Activated T-helper 17 cell treated with anti-CD3 and anti-CD28 coated beads, Interleukin-2, amount 50 U/mL, for 72 hours (primary cell): ENCODE measurements around the gene DPF3. TPM values are rescaled to one million over a fixed set of nuclear protein-coding genes. Genes with fewer than 3 reads are reported as not detected.

Experiments used
- ATAC-seq: fragments of 150-1000 bp; cut with Tn5 transposase; replicated peaks from 2 replicates; pipeline ENCODE4 v1.10.0; 2021; ENCODE audit warnings: mild to moderate bottlenecking, moderate library complexity
- H3K27ac Mint-ChIP-seq: one replicate; pipeline ENCODE4 v1.8.0; 2022; ENCODE audit warnings: mixed read lengths
- H3K27me3 Mint-ChIP-seq: one replicate; pipeline ENCODE4 v1.8.0; 2022; ENCODE audit warnings: mixed read lengths
- H3K36me3 Mint-ChIP-seq: one replicate; pipeline ENCODE4 v1.8.0; 2022; ENCODE audit warnings: low read depth, mild to moderate bottlenecking, mixed read lengths
- H3K4me1 Mint-ChIP-seq: one replicate; pipeline ENCODE4 v1.8.0; 2022; ENCODE audit warnings: mixed read lengths
- H3K4me3 Mint-ChIP-seq: one replicate; pipeline ENCODE4 v1.8.0; 2022; ENCODE audit warnings: mild to moderate bottlenecking, mixed read lengths
- H3K9me3 Mint-ChIP-seq: one replicate; pipeline ENCODE4 v1.8.0; 2022; ENCODE audit warnings: mixed read lengths
- total RNA-seq, 2 donors: library from RNA; stranded (reverse); gene quantifications; one replicate each; pipeline ENCODE4 v1.2.3, GENCODE V29; 2022

Gene DPF3
- total RNA-seq, 2 donors from 2014 or later, result 0.13 to 0.30 TPM

DNA sequence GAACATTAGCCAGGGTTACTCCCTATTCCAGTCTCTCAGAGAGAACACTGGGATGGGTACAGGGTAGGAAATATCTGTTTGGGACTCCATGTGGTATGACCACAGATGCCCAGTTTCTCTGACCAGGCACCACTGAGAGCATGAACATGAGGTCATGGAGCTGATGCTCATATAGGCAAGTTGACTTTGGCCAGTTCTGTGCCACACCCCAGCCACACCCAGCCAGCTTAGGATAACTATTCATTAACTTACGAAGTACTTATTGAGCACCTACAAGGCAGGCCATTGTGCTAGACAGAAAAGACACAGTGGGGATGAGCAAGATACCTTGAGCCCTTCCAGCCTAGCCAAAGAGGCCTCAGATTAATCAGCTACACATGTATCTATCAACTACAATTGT, 262.5 kb downstream of the DPF3 start:
- no peaks in the 10 kb centered on the region for H3K9me3 Mint-ChIP-seq
- no peak for ATAC-seq
- H3K4me1 Mint-ChIP-seq, result no peaks in the 10 kb centered on the region

DNA sequence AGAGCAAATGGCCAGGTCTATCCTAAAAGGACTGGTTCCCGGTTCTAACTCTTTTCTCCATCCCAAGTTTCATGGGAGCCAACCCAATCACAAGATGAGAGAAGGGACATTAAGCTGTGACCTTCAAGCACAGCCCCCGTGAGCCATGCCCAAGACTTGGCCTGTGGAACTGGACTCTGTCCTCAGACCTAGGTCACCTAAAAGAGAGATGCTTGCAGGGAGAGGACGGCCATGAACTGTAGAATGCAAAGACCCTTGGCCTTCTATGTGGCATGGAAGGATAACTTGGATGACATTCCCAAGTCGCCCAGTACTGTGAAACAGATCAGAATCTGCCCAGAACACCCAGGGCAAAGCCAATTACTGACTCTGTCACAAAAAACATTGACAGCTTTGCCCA, 263.5 kb downstream of the DPF3 start:
- ATAC-seq, result no peak
- H3K9me3 Mint-ChIP-seq, result no peaks in the 10 kb centered on the region
- H3K27me3 Mint-ChIP-seq, result peaks cover 8% of the 10 kb centered on the region
- H3K27ac Mint-ChIP-seq, result no peak overlapping the region
- H3K36me3 Mint-ChIP-seq, result no peaks in the 10 kb centered on the region
- H3K4me1 Mint-ChIP-seq, result no peaks in the 10 kb centered on the region
- H3K4me3 Mint-ChIP-seq, result no peak overlapping the region

More for the DNA sequence above, 262.5 kb downstream of the DPF3 start:
- Mint-ChIP-seq H3K36me3 (no peaks in the 10 kb centered on the region), H3K27ac (no peak overlapping the region), H3K27me3 (peaks cover 5% of the 10 kb centered on the region), H3K4me3 (no peak overlapping the region)

DNA sequence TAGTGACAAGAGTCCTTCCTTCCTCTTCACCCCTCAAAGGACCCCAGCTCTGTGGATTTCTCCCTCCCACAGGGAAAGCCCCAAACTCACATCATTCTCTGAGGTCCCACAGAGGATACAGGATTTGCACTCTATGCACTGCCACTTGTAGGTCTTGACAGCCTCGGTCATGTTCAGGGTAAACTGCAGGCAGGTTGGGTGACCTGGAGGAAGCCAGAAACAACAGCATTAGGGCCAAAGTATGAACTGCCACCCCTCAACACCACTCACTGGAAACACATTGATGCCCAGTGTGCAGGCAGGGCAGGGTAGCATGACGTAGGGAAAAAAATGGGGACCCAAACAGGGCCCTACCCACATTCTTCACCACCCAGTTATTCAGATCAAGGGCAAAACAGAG, 264.4 kb downstream of the DPF3 start:
- no peak for ATAC-seq
- Mint-ChIP-seq H3K27ac (no peak overlapping the region), H3K27me3 (peaks cover 8% of the 10 kb centered on the region), H3K9me3 (no peaks in the 10 kb centered on the region), H3K4me1 (no peaks in the 10 kb centered on the region), H3K4me3 (no peak overlapping the region), H3K36me3 (no peaks in the 10 kb centered on the region)

DNA sequence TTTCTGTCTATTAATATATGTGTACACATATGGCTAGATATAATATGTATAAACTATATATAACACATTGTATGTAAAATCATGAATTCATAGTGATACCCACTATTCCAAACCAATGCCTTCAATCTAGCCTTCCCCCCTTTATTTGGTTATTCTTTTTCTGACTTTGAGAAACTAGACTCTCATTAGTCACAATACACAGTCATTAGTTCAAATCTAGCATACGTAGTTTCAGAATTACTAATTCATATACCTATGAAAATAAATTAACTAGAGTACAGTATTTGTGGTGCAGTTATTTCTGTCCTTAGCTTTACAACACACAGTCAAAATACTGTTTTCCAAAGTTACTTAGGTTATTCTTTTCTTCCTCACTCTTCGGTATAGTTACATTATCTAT, 268.2 kb downstream of the DPF3 start:
- Mint-ChIP-seq H3K27ac (no peak overlapping the region), H3K27me3 (peaks cover 8% of the 10 kb centered on the region), H3K9me3 (no peaks in the 10 kb centered on the region), H3K4me3 (no peak overlapping the region), H3K36me3 (no peaks in the 10 kb centered on the region), H3K4me1 (no peaks in the 10 kb centered on the region)
- peak; percentile 81 for ATAC-seq

DNA sequence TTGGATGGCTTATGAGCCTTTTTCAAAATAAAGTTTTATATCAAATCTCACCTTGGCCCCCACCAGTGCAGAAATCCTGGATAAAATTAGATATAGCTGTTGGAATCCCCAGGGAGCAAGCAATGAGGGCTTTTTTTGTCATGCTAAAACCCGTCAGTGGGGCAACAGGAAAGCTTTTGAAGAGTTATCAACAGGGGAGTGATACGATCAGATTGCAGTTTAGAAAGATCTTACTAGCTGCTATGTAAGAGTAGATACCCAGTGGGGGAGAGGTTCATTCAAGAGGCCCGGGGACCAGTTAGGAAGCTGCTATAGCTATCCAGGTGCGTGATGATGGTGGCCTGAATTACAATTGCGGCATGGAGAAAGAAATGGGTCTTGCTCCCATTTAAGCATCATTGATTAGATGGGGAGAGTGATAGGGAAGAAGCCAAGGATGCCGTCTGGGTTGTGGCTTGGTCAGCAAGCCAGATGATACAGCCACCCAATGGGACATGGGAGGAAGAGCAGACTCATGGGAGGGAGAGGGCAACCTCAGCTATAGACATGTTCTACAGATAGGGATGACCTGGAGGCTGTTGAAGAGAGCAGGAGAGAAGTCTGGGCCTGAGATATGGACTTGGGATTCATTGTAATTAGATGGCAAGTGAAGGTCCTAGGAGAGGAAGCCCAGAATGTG, 272.4 kb downstream of the DPF3 start:
- Mint-ChIP-seq H3K4me3 (no peak overlapping the region), H3K27me3 (peaks cover 3% of the 10 kb centered on the region), H3K9me3 (no peaks in the 10 kb centered on the region), H3K4me1 (no peaks in the 10 kb centered on the region), H3K36me3 (no peaks in the 10 kb centered on the region), H3K27ac (no peak overlapping the region)
- no peak for ATAC-seq

DNA sequence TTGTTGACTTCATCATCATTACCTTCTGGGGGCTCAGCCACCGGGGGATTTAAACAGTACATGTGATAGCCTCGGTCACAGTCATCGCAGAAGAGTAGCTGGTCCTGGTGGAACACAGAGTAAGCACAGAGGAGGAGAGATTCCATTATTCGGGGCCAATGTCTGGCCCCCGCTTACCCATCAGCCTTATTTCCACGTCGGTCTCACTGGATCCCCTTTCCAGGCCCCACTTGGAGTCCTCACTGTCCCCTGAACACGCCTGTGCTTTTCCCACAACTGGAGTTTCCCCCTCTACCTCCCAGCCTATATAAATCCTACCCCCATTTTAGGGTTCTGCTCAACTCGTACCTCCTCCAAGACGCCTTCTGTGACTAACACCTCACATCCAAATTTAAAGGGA, 274.0 kb downstream of the DPF3 start:
- ATAC-seq, result no peak
- no peak overlapping the region for H3K4me3 Mint-ChIP-seq
- H3K27me3 Mint-ChIP-seq, result no peaks in the 10 kb centered on the region

DNA sequence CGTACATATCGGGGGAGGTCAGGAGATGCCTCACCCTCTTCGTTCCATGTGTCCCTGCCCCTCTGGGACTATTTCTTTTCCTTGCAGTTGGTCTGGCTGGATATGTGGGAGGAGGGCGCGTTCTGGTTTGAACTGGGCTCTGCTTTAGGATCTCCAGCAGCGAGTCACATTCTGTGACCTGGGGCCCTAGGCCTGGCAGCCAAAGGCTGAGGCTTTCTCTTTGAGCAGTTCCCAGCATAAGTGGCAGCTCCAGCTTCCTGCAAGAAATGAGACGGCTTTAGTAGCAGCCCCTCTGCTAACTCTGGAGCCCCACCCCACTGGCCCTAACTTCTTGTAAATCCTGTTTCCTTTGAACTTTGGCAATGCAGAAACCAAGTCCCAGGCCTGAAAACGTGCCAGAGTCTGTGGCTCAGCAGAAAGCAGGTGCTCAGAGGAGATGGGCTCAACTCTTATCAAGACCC, 274.8 kb downstream of the DPF3 start:
- H3K36me3 Mint-ChIP-seq, result no peaks in the 10 kb centered on the region
- no peak overlapping the region for H3K4me3 Mint-ChIP-seq
- H3K9me3 Mint-ChIP-seq, result no peaks in the 10 kb centered on the region
- no peaks in the 10 kb centered on the region for H3K4me1 Mint-ChIP-seq
- no peak for ATAC-seq
- no peak overlapping the region for H3K27ac Mint-ChIP-seq
- no peaks in the 10 kb centered on the region for H3K27me3 Mint-ChIP-seq

More for the DNA sequence above, 274.0 kb downstream of the DPF3 start:
- no peak overlapping the region for H3K27ac Mint-ChIP-seq
- no peaks in the 10 kb centered on the region for H3K36me3 Mint-ChIP-seq
- no peaks in the 10 kb centered on the region for H3K9me3 Mint-ChIP-seq
- H3K4me1 Mint-ChIP-seq, result no peaks in the 10 kb centered on the region

DNA sequence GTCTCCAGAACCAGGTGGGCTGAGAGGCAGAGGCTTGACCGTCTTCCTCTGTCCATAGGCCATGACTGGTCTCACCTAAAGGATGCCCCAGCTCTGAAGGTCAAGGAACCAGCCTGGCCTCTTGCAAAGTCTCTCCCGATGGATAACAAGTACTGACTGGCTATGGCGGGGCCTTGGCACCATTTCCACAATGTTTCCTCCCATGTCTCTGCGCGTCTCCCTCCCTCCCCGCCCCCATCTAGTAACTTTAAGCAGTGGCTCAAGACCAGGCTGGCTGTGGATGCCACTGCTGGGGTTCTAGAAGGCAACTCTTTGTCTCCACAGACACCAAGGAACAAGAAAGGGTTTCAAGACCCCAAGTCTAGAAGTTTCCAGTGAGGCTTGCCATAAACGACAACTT, 275.5 kb downstream of the DPF3 start:
- H3K9me3 Mint-ChIP-seq, result no peaks in the 10 kb centered on the region
- H3K4me3 Mint-ChIP-seq, result no peak overlapping the region
- H3K4me1 Mint-ChIP-seq, result no peaks in the 10 kb centered on the region
- no peaks in the 10 kb centered on the region for H3K36me3 Mint-ChIP-seq
- H3K27me3 Mint-ChIP-seq, result no peaks in the 10 kb centered on the region
- no peak for ATAC-seq
- no peak overlapping the region for H3K27ac Mint-ChIP-seq

DNA sequence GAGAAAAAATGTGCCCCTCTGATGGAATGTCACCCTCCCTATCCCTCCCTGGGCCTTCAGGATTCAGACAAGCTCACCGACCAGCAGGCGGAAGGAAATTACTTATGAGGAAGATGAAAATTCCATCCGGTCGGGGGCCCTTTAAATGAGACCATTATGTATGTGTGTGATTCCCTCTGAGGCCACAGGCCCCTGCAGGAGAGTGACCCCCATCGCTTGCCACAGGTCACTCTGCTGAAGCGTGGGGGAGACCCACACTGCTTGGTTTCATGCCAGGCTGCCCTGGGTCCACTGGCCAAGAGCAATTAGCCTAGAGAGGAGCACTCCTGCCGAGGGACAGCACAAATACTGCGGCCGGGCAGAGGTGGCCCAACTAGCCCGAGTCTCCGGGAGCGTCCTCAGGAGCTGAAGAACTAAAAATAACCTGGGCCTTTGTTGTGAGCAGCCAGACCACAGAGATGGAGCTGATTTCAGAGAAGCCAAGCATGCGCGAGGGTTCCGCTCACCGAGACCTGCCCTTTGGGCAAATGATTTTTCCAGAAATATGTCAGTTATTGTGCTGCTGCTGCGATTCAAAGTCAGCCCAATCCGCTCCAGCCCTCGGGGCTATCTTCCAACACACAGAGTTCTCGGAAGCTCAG, 276.4 kb downstream of the DPF3 start:
- H3K4me1 Mint-ChIP-seq, result no peaks in the 10 kb centered on the region
- H3K27me3 Mint-ChIP-seq, result no peaks in the 10 kb centered on the region

DNA sequence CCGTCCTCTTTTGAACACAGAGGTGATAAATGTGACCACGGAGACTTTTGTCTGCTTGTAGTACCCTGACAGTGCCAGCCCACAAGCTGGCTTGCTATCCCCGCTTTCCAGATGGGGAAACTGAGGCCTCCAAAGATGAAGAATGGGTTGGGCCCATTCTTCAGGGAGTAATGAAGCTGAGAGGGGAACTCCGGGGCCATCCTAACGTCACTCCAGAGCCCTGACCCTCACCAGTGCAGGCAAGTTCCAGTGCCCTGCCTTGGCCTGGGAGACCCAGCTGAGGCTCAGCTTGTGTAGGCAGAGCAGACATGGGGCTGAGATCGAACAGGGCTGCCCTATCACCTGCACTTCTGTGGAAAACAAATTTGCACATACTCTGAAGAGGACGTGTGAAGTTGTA, 277.1 kb downstream of the DPF3 start:
- Mint-ChIP-seq H3K27ac (no peak overlapping the region), H3K27me3 (no peaks in the 10 kb centered on the region), H3K4me1 (no peaks in the 10 kb centered on the region), H3K9me3 (no peaks in the 10 kb centered on the region), H3K4me3 (no peak overlapping the region), H3K36me3 (no peaks in the 10 kb centered on the region)
- ATAC-seq, result no peak

More for the DNA sequence above, 276.4 kb downstream of the DPF3 start:
- Mint-ChIP-seq H3K9me3 (no peaks in the 10 kb centered on the region), H3K36me3 (no peaks in the 10 kb centered on the region), H3K4me3 (no peak overlapping the region), H3K27ac (no peak overlapping the region)
- no peak for ATAC-seq

DNA sequence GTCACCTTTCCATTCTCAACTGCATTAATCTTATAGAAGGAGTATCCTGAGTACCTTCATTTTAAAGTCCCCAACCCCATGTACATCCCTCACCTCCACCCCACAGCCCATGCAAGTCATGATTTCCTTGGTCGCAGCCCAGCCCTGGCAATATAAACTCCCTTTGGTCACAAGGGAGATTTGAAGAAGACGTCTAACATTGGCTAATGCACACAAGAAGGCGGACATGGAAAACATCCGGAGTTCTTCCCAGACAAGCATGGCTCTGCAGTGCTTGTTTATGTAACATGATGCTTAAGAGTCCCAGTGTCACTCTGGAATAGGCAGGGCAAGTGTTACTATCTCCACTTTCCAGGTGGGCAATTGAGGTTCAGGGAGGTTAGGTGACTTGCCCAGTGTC, 277.6 kb downstream of the DPF3 start:
- Mint-ChIP-seq H3K4me1 (no peaks in the 10 kb centered on the region), H3K36me3 (no peaks in the 10 kb centered on the region), H3K27ac (no peak overlapping the region), H3K9me3 (no peaks in the 10 kb centered on the region), H3K27me3 (no peaks in the 10 kb centered on the region), H3K4me3 (no peak overlapping the region)
- no peak for ATAC-seq

DNA sequence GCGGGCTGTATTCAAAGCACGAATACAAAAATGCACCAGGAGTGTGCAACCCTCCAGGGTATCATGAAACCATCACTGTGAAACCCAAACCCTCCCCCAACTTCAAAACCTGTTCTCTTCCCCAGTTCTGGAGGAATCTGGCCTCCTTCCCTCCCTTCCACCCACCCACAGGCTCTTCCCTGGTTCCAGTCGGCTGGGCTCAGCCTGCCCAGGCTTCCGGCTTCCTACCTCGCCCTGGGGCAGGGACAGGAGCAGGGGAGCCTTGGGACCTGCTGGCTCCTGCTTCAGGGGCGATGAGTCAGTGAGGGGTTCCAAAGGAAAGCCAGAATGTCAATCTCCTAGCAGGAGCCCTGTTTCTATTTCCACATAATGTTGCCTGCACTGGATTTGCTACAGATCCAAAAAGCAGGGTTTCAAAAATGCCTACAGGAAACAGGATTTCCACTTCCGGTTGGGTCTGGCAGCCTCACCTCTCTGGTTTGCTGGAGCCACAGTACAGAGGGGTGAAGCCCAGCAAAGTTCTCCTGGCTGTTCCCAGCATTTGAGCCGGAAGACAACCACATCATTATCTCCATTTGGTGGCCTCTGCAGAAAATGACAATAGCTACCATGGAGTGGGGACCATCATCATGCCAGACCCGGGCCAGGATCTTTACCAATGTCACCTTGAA, 278.3 kb downstream of the DPF3 start:
- Mint-ChIP-seq H3K4me3 (no peak overlapping the region), H3K27me3 (no peaks in the 10 kb centered on the region), H3K4me1 (no peaks in the 10 kb centered on the region), H3K9me3 (no peaks in the 10 kb centered on the region), H3K36me3 (no peaks in the 10 kb centered on the region), H3K27ac (no peak overlapping the region)
- ATAC-seq, result no peak

DNA sequence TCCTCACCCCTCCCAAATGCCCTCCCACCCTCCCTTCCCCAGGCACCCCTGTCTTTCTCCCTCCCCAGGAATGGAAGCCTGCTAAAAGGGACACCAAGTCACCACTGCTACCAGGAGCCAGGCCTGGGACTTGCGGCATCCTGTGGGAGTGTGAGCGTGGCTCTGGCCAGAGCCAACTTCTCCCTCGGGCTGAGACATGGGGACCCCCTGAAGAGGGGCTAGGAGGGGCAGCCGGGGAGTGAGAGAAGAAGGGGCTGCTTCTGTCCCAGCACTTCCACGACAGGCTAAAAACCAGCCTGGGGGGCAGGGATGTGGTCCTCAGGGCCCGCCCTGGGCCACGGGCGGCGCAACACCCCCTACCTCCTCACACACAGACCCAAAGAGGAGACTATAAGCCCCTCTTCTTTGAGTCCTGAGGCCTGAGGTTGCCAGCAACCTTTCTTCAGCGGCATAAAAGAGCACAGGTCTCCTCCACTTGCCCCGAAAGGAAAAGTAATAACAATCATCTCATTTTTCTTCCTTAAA, 278.9 kb downstream of the DPF3 start:
- Mint-ChIP-seq H3K27me3 (no peaks in the 10 kb centered on the region), H3K9me3 (no peaks in the 10 kb centered on the region), H3K4me3 (no peak overlapping the region), H3K4me1 (no peaks in the 10 kb centered on the region), H3K27ac (no peak overlapping the region), H3K36me3 (no peaks in the 10 kb centered on the region)
- ATAC-seq, result no peak

DNA sequence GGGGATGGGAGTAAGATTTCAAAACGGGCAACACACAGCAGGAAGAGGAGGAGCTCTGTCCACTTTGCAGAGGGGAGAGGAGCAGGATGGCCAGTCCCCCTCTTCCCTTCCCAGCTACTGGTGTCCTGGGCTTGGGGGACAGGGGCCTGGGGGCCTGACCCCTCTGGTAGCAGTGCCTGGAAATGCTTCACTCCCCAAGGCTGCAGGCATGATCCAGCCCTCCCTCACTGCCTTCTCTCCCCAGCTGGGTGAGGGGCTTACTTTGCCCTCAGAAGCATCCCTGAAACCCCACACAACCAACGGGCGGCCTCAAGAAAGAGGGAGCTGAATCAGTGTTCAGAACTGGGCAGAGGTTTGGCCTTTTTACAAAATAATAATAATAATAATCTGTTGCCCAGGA, 279.5 kb downstream of the DPF3 start:
- Mint-ChIP-seq H3K9me3 (no peaks in the 10 kb centered on the region), H3K27me3 (no peaks in the 10 kb centered on the region), H3K27ac (no peak overlapping the region), H3K36me3 (no peaks in the 10 kb centered on the region), H3K4me3 (no peak overlapping the region), H3K4me1 (no peaks in the 10 kb centered on the region)
- no peak for ATAC-seq

DNA sequence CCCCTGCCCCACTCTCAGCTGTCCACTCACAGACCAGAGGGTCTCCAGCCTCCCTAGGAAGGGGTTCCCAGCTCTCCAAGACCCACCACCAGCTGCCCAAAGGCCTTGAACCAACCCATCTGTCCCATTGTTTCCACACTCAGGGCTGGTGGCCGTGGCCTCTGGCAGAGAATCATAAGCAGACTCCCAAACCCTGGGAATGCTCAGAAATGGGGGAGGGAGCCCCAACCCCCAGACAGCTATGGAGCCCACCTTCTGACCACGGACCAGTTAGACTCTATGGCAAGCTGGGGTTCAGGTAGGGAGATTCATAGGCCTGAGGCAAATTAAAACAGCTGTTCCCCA, 280.0 kb downstream of the DPF3 start:
- Mint-ChIP-seq H3K36me3 (no peaks in the 10 kb centered on the region), H3K27me3 (no peaks in the 10 kb centered on the region), H3K4me3 (no peak overlapping the region), H3K4me1 (no peaks in the 10 kb centered on the region), H3K27ac (no peak overlapping the region), H3K9me3 (no peaks in the 10 kb centered on the region)
- no peak for ATAC-seq
